HG03565 (cell line): ENCODE data around the gene ELMOD3.
"Not testable (repeated sequence)": the region's sequence is repeated elsewhere in the genome, so short reads cannot be mapped to it uniquely, and the experiment has no call there.

Experiments
- ATAC-seq: cut with Tn5 transposase; IDR thresholded peaks from one replicate; pipeline ENCODE4 v1.9.1; 2021; ENCODE audit warnings: mild to moderate bottlenecking, moderate library complexity; ENCODE audit not compliant: unreplicated experiment

The ELMOD3 gene

GRCh38 chr2:85371045-85371444, 16.5 kb downstream of the ELMOD3 start:
- ATAC-seq: no peak

- ATAC-seq: no peak
Observed at GRCh38 chr2:85376291-85377065, 21.9 kb downstream of the ELMOD3 start.

- ATAC-seq: no peak
Observed at GRCh38 chr2:85377083-85377482, 22.5 kb downstream of the ELMOD3 start.

- ATAC-seq: no peak
Observed at GRCh38 chr2:85378257-85378656, 23.7 kb downstream of the ELMOD3 start.

- ATAC-seq: no peak
Observed at GRCh38 chr2:85380048-85380447, 25.5 kb downstream of the ELMOD3 start.

- not testable (repeated sequence) for ATAC-seq
Observed at GRCh38 chr2:85383151-85383550, 28.6 kb downstream of the ELMOD3 start.

GRCh38 chr2:85383850-85384249, 29.3 kb downstream of the ELMOD3 start:
- ATAC-seq: no peak

- ATAC-seq: no peak
Observed at GRCh38 chr2:85385746-85386145, 31.2 kb downstream of the ELMOD3 start.

- ATAC-seq: no peak
Observed at GRCh38 chr2:85387754-85388153, 33.2 kb downstream of the ELMOD3 start.

GRCh38 chr2:85388878-85389538, 34.4 kb downstream of the ELMOD3 start:
- no peak for ATAC-seq

- ATAC-seq: no peak
Observed at GRCh38 chr2:85390941-85391669, 36.5 kb downstream of the ELMOD3 start.

GRCh38 chr2:85393836-85394235, 39.3 kb downstream of the ELMOD3 start:
- no peak for ATAC-seq

- ATAC-seq: no peak
Observed at GRCh38 chr2:85394261-85394681, 39.7 kb downstream of the ELMOD3 start.

- no peak for ATAC-seq
Observed at GRCh38 chr2:85394976-85395375, 40.4 kb downstream of the ELMOD3 start.

GRCh38 chr2:85395912-85396475, 41.4 kb downstream of the ELMOD3 start:
- no peak for ATAC-seq

- no peak for ATAC-seq
Observed at GRCh38 chr2:85396531-85397470, 42.2 kb downstream of the ELMOD3 start.

- ATAC-seq: no peak
Observed at GRCh38 chr2:85397925-85398331, 43.4 kb downstream of the ELMOD3 start.

- no peak for ATAC-seq
Observed at GRCh38 chr2:85398426-85399182, 44.0 kb downstream of the ELMOD3 start.

GRCh38 chr2:85399183-85399455, 44.5 kb downstream of the ELMOD3 start:
- no peak for ATAC-seq

- no peak for ATAC-seq
Observed at GRCh38 chr2:85400023-85400422, 45.5 kb downstream of the ELMOD3 start.
